Transverse colon (tissue), 4 donors: ENCODE data around the gene NUB1. TPM values are rescaled to one million over a fixed set of nuclear protein-coding genes. Genes with fewer than 3 reads are reported as not detected.
A peak's percentile ranks its signal among the peaks of the same experiment; 100 is the strongest.

Experiments used
- DNase-seq: peaks from one replicate; pipeline ENCODE4 v3.0.0-alpha.2; 2019
- H3K27ac ChIP-seq, 4 donors: fragments of 200-600 bp; sonication (generic); 2 replicates each; pipeline ENCODE4 v1.5.1; 2016 to 2018; ENCODE audit warnings: inconsistent platforms in 4 of 4
- H3K27me3 ChIP-seq: fragments of 200-600 bp; sonication (generic); 2 replicates; pipeline ENCODE4 v1.5.1; 2017; ENCODE audit warnings: inconsistent platforms
- H3K36me3 ChIP-seq, 4 donors: fragments of 200-600 bp; sonication (generic); 2 replicates each; pipeline ENCODE4 v1.5.1; 2017 to 2019; ENCODE audit warnings: inconsistent platforms in 4 of 4
- H3K4me1 ChIP-seq, 4 donors: fragments of 200-600 bp; sonication (generic); 2 replicates each; pipeline ENCODE4 v1.5.1; 2017 to 2020; ENCODE audit warnings: inconsistent platforms in 4 of 4
- H3K4me3 ChIP-seq, 4 donors: fragments of 200-600 bp; sonication (generic); 1 replicate in 1 of 4; 2 replicates in 3 of 4; pipeline versions ENCODE4 v1.5.1 to v1.6.1; 2017 to 2019; ENCODE audit warnings: inconsistent platforms in 4 of 4
- H3K9me3 ChIP-seq, 2 donors: fragments of 200-600 bp; sonication (generic); 2 replicates each; pipeline ENCODE4 v1.5.1; 2017 to 2019; ENCODE audit warnings: inconsistent platforms in 2 of 2
- EP300 ChIP-seq: sonication (generic); formaldehyde crosslinking; IDR thresholded peaks from one replicate; pipeline ENCODE4 v1.6.1; 2017; ENCODE audit warnings: antibody characterized with exemption, low read depth
- POLR2A ChIP-seq: fragments of 450-650 bp; IDR thresholded peaks from one replicate; pipeline ENCODE4 v1.6.1; 2016; ENCODE audit warnings: antibody characterized with exemption, mild to moderate bottlenecking, moderate library complexity
- POLR2AphosphoS5 ChIP-seq, 3 donors: sonication (generic); formaldehyde crosslinking; IDR thresholded peaks; one replicate each; pipeline ENCODE4 v1.6.1; 2016; ENCODE audit warnings: antibody characterized with exemption in 3 of 3
- WGBS, 2 donors: methylation state at CpG; one replicate each; pipeline ENCODE4 v1.1.5; 2018; ENCODE audit warnings: low coverage in 1 of 2; 5-methylcytosine and 5-hydroxymethylcytosine counted together
- in situ Hi-C, 4 donors: fragments of 200-750 bp; cut with MboI; loops; one replicate each; pipeline versions ENCODE4 v1.15.0 to v1.15.1; 2017; ENCODE audit warnings: low sequenced_read_pairs in 3 of 4, low pct_ligation_motif_present in 1 of 4, low pct_unique_long_range_greater_than_20kb in 1 of 4
- intact Hi-C: fragments of 100-400 bp; cut with DNase I; formaldehyde crosslinking; loops from one replicate; pipeline ENCODE4 v1.15.1; 2023; ENCODE audit warnings: low total_unique reads
- total RNA-seq, 4 donors: library from RNA; depleted of rRNA; stranded (reverse); fragments of >200 nt; gene quantifications; one replicate each; pipeline ENCODE4 v1.1.0, GENCODE V29; 2016
- TF ChIP-seq, protein P1 (sequence below), 5 experiments: fragments of 200-600 bp in 3 of 5; fragments of 450-650 bp in 2 of 5; sonication (generic) in 3 of 5; IDR thresholded peaks; 1 replicate in 2 of 5; 2 replicates in 3 of 5; pipeline ENCODE4 v1.5.1; 2016 to 2017; ENCODE audit warnings: antibody characterized with exemption in 5 of 5, inconsistent platforms in 3 of 5, mild to moderate bottlenecking in 2 of 5, moderate library complexity in 1 of 5

NUB1 gene
- total RNA-seq, 4 donors from 2014 or later: 26.3 to 69.5 (median 56.4) TPM

DNA sequence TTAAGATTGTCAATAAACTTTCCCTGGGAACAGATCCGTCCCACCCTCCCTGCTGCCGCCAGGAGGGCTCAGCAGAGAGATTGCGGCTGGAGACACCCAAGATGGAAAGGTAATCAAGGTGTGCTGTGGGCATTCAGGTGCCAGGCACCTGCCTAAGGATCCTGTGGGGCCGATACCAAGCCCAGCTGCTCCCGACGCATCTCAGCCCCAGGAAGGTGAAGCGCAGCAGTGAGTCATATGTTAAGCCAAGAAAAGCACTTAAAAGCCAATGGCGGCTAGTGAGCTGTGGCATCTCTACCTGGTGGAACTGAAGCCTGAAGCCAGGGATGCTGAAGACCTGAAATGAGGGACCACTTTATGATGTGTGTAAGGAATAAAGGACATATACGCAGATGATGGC, 62.2 kb downstream of the NUB1 start:
- Histone ChIP-seq H3K9me3 (no peaks in the 10 kb centered on the region), H3K36me3 (no peaks in the 10 kb centered on the region), H3K27ac (peak overlapping the region in 3 of 4 donors; percentile 16 to 37 (median 29)), H3K4me3 (no peak overlapping the region), H3K4me1 (peaks cover 0 to 6% (median 1%) of the 10 kb centered on the region in 4 donors), H3K27me3 (peaks cover 16% of the 10 kb centered on the region)
- no peak for DNase-seq
- in situ Hi-C loops: no loop called here
- intact Hi-C loops: no loop called here
- WGBS, 2 donors: 78 to 81% methylated on average over 1 to 9 of the region's 9 CpGs
- TF ChIP-seq POLR2A (no peak), POLR2AphosphoS5 (IDR thresholded peaks at IDR 0.05) (no peak), EP300 (no peak)
- TF ChIP-seq, protein P1, sequence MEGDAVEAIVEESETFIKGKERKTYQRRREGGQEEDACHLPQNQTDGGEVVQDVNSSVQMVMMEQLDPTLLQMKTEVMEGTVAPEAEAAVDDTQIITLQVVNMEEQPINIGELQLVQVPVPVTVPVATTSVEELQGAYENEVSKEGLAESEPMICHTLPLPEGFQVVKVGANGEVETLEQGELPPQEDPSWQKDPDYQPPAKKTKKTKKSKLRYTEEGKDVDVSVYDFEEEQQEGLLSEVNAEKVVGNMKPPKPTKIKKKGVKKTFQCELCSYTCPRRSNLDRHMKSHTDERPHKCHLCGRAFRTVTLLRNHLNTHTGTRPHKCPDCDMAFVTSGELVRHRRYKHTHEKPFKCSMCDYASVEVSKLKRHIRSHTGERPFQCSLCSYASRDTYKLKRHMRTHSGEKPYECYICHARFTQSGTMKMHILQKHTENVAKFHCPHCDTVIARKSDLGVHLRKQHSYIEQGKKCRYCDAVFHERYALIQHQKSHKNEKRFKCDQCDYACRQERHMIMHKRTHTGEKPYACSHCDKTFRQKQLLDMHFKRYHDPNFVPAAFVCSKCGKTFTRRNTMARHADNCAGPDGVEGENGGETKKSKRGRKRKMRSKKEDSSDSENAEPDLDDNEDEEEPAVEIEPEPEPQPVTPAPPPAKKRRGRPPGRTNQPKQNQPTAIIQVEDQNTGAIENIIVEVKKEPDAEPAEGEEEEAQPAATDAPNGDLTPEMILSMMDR (IDR thresholded peaks at IDR 0.05): no peak

DNA sequence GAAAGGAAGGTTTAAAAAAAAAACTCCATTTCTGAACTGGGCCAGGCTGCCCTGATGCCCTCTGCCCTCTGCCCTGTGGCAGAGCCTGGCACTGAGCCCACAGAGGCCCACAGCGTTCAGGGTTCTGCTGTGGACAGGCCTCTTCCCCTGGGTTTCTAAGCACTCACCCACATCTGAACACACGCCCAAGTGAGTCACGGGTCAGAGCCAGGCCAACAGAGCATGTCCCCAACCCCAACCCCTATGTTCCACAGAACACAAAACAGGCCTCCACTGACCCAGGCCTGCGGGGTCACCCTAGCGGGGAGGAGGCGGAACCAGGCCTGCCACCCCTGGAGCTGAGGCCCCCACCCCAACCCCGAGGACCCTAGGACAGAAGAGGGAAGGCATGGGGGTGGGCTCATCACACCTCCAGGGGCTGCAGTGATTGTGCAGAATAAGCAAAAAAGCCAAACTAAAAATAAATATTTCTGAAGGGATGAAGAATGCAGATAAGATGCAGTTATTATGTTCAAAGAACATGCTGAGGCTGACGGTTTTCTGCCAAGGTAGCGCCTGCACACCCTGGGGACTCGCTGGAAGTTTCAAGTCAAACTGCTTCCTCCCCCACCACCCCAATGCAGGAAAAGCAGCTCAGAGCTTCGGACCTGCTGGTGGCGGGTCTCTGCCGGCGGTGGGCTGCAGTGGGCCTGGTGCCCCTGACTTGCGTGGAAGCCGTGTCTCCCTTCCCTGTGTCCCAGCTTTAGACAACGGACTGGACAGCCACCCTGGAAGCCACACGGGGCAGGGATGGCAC, 62.8 kb downstream of the NUB1 start:
- intact Hi-C loops: no loop called here

DNA sequence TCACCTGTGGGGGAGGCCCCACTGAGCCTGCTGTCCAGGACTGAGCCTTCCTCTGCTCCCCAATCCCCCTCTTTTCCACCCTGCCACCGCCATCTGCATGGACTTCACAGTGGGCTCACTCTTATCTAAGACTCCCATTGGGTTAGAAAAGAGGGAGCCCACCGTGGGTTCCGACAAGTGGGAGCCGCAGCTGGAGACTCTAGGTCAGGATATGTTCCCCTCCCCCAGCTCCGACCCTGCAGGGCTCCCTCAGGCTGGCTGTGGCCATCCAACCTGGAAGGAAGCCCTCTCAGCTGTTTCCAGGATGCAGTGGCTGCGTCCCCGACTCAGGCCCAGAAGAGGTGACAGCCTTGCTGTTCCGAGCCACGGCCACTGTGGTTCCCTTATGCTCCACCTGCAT, 63.4 kb downstream of the NUB1 start:
- Histone ChIP-seq H3K27ac (peak overlapping the region in 3 of 4 donors; percentile 16 to 57 (median 29)), H3K27me3 (peaks cover 29% of the 10 kb centered on the region), H3K4me3 (no peak overlapping the region), H3K36me3 (no peaks in the 10 kb centered on the region), H3K9me3 (no peaks in the 10 kb centered on the region), H3K4me1 (peaks cover 8 to 18% (median 13%) of the 10 kb centered on the region in 4 donors)
- TF ChIP-seq, protein P1 (IDR thresholded peaks at IDR 0.05): no peak
- no peak for TF ChIP-seq POLR2AphosphoS5 (IDR thresholded peaks at IDR 0.05)
- no peak for TF ChIP-seq EP300
- TF ChIP-seq POLR2A: no peak
- DNase-seq: no peak
- in situ Hi-C loops (no loop called here), intact Hi-C loops (no loop called here)
- WGBS, 2 donors: 85% methylated on average over 9 of the region's 9 CpGs; no CpG with 5 or more reads in 1 of the 2 donors

More for the DNA sequence above, 62.8 kb downstream of the NUB1 start:
- 71 to 73% methylated on average over 4 to 18 of the region's 18 CpGs for WGBS, 2 donors
- Histone ChIP-seq H3K36me3 (no peaks in the 10 kb centered on the region), H3K4me1 (peaks cover 1 to 12% (median 7%) of the 10 kb centered on the region in 4 donors), H3K27ac (peak overlapping the region; percentile 16 to 57 (median 22)), H3K27me3 (peaks cover 23% of the 10 kb centered on the region), H3K4me3 (no peak overlapping the region), H3K9me3 (no peaks in the 10 kb centered on the region)
- TF ChIP-seq, protein P1 (IDR thresholded peaks at IDR 0.05): no peak
- TF ChIP-seq POLR2AphosphoS5 (IDR thresholded peaks at IDR 0.05) (no peak), POLR2A (no peak), EP300 (no peak)
- peak; percentile 34 for DNase-seq
- in situ Hi-C loops: no loop called here

DNA sequence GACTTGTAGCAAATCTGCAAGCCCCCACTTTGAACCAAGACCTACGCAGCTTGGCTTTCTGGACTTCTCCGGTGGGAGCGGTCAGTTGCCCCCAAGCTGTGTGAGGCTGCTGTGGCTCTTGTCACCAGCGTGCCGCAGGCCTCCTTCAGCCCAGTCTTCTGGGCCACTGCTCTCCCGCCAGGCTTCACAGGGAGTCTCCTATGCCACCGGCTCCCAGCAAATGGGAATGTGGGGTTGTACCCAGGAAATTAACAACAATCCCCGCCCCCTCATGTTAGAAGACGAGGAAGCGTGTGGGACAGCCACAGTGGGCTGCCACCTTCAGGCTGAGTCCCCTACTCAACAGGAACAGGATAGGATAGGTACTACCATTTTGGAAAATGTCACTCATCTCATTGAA, 64.0 kb downstream of the NUB1 start:
- H3K27me3 ChIP-seq: peaks cover 35% of the 10 kb centered on the region
- 92% methylated on average over 10 of the region's 10 CpGs; no CpG with 5 or more reads in 1 of the 2 donors for WGBS, 2 donors
- in situ Hi-C loops: no loop called here
- H3K4me1 ChIP-seq: peaks cover 10 to 22% (median 18%) of the 10 kb centered on the region in 4 donors
- no peak for DNase-seq
- TF ChIP-seq EP300: no peak
- no peaks in the 10 kb centered on the region for H3K9me3 ChIP-seq
- H3K27ac ChIP-seq: peak overlapping the region in 1 of 4 donors; percentile 3
- no peak overlapping the region for H3K4me3 ChIP-seq
- intact Hi-C loops: no loop called here
- no peaks in the 10 kb centered on the region for H3K36me3 ChIP-seq
